Right forelimb (tissue), 1 donor: Measurements from ENCODE around the gene CDC42BPA.
"Not testable (repeated sequence)": the region's sequence is repeated elsewhere in the genome, so short reads cannot be mapped to it uniquely, and the experiment has no call there.

ENCODE experiments used
- DNase-seq: peaks from one replicate; pipeline ENCODE4 v3.0.0-alpha.2; 2018

CDC42BPA gene

GRCh38 chr1:227125929-227126545 lies 192.3 kb downstream of the CDC42BPA start:
- DNase-seq, result no peak

GRCh38 chr1:227124473-227124872 lies 193.8 kb downstream of the CDC42BPA start:
- no peak for DNase-seq

- DNase-seq, result no peak
Measured at GRCh38 chr1:227120826-227121225, 197.5 kb downstream of the CDC42BPA start.

- no peak for DNase-seq
Measured at GRCh38 chr1:227112538-227112937, 205.8 kb downstream of the CDC42BPA start.

- no peak for DNase-seq
Measured at GRCh38 chr1:227111782-227112181, 206.5 kb downstream of the CDC42BPA start.

- not testable (repeated sequence) for DNase-seq
Measured at GRCh38 chr1:227105291-227105690, 213.0 kb downstream of the CDC42BPA start.

GRCh38 chr1:227102056-227102455 lies 216.2 kb downstream of the CDC42BPA start:
- DNase-seq, result no peak

GRCh38 chr1:227094249-227094966 lies 223.9 kb downstream of the CDC42BPA start:
- DNase-seq, result no peak

GRCh38 chr1:227093309-227093708 lies 225.0 kb downstream of the CDC42BPA start:
- no peak for DNase-seq

GRCh38 chr1:227092069-227092468 lies 226.2 kb downstream of the CDC42BPA start:
- DNase-seq, result no peak

- no peak for DNase-seq
Measured at GRCh38 chr1:227086636-227087035, 231.7 kb downstream of the CDC42BPA start.

GRCh38 chr1:227082999-227083746 lies 235.1 kb downstream of the CDC42BPA start:
- no peak for DNase-seq

- DNase-seq, result no peak
Measured at GRCh38 chr1:227077783-227078182, 240.5 kb downstream of the CDC42BPA start.

GRCh38 chr1:227073786-227074185 lies 244.5 kb downstream of the CDC42BPA start:
- no peak for DNase-seq

- DNase-seq, result no peak
Measured at GRCh38 chr1:227072991-227073390, 245.3 kb downstream of the CDC42BPA start.

- no peak for DNase-seq
Measured at GRCh38 chr1:227071895-227072587, 246.3 kb downstream of the CDC42BPA start.

- DNase-seq, result no peak
Measured at GRCh38 chr1:227070638-227071285, 247.5 kb downstream of the CDC42BPA start.

GRCh38 chr1:227069490-227069889 lies 248.8 kb downstream of the CDC42BPA start:
- DNase-seq, result no peak

GRCh38 chr1:227068883-227069282 lies 249.4 kb downstream of the CDC42BPA start:
- no peak for DNase-seq

GRCh38 chr1:227066999-227067398 lies 251.3 kb downstream of the CDC42BPA start:
- no peak for DNase-seq

- DNase-seq, result no peak
Measured at GRCh38 chr1:227065311-227065710, 253.0 kb downstream of the CDC42BPA start.

GRCh38 chr1:227062306-227062705 lies 256.0 kb downstream of the CDC42BPA start:
- DNase-seq, result no peak

GRCh38 chr1:227059076-227059475 lies 259.2 kb downstream of the CDC42BPA start:
- DNase-seq, result no peak
